ENCODE measurements around the gene CSF1R.

GRCh38 chr5:150035139-150035895, 51.0 kb downstream of the CSF1R start:
- TF ChIP-seq, protein P1, sequence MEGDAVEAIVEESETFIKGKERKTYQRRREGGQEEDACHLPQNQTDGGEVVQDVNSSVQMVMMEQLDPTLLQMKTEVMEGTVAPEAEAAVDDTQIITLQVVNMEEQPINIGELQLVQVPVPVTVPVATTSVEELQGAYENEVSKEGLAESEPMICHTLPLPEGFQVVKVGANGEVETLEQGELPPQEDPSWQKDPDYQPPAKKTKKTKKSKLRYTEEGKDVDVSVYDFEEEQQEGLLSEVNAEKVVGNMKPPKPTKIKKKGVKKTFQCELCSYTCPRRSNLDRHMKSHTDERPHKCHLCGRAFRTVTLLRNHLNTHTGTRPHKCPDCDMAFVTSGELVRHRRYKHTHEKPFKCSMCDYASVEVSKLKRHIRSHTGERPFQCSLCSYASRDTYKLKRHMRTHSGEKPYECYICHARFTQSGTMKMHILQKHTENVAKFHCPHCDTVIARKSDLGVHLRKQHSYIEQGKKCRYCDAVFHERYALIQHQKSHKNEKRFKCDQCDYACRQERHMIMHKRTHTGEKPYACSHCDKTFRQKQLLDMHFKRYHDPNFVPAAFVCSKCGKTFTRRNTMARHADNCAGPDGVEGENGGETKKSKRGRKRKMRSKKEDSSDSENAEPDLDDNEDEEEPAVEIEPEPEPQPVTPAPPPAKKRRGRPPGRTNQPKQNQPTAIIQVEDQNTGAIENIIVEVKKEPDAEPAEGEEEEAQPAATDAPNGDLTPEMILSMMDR (IDR thresholded peaks at IDR 0.05; ENCODE audit: low read depth, low read length, poor library complexity, severe bottlenecking): no peak
- TF ChIP-seq EZH2phosphoT487 (IDR thresholded peaks at IDR 0.05; ENCODE audit: borderline replicate concordance, low read length): no peak

All from DOHH2 (cell line).